Measurements from ENCODE around the gene SLC6A13. TPM values are rescaled to one million over a fixed set of nuclear protein-coding genes. Genes with fewer than 3 reads are reported as not detected.

The SLC6A13 gene
- total RNA-seq, 1 experiment from 2014 or later: 3.5 TPM

GRCh38 chr12:232731-233614 lies 29.7 kb downstream of the SLC6A13 start:
- Mint-ChIP-seq H3K27ac (ENCODE audit: unreplicated experiment) (no peak overlapping the region), H3K9me3 (ENCODE audit: low read depth, unreplicated experiment) (peaks cover 7% of the 10 kb centered on the region), H3K4me1 (ENCODE audit: low read depth, unreplicated experiment) (no peaks in the 10 kb centered on the region), H3K27me3 (ENCODE audit: unreplicated experiment) (peaks cover 27% of the 10 kb centered on the region), H3K4me3 (ENCODE audit: low read depth, unreplicated experiment) (no peak overlapping the region), H3K36me3 (ENCODE audit: insufficient read depth, unreplicated experiment) (no peaks in the 10 kb centered on the region)
- intact Hi-C loops (cut with micrococcal nuclease; ENCODE audit: unreplicated experiment): no loop called here
- CTCF ChIA-PET: no interaction called here
- DNase-seq: no peak
- no TSS peak for BruUV-seq (replicated peaks)
- no peak for TF ChIP-seq CTCF (IDR thresholded peaks at IDR 0.05; ENCODE audit: unreplicated experiment)

- no TSS peak for BruUV-seq (replicated peaks)
Observed at GRCh38 chr12:230925-231671, 31.5 kb downstream of the SLC6A13 start.

GRCh38 chr12:229441-230191 lies 33.0 kb downstream of the SLC6A13 start:
- Mint-ChIP-seq H3K4me3 (ENCODE audit: low read depth, unreplicated experiment) (no peak overlapping the region), H3K27ac (ENCODE audit: unreplicated experiment) (no peak overlapping the region), H3K9me3 (ENCODE audit: low read depth, unreplicated experiment) (no peaks in the 10 kb centered on the region), H3K36me3 (ENCODE audit: insufficient read depth, unreplicated experiment) (no peaks in the 10 kb centered on the region), H3K4me1 (ENCODE audit: low read depth, unreplicated experiment) (no peaks in the 10 kb centered on the region), H3K27me3 (ENCODE audit: unreplicated experiment) (peaks cover 47% of the 10 kb centered on the region)
- CTCF ChIA-PET: interaction anchor here (1.2 kb wide), 1 partner anchor 19 kb away, joined by 3 read pairs; no protein-coding TSS in a partner anchor
- intact Hi-C loops (cut with micrococcal nuclease; ENCODE audit: unreplicated experiment): no loop called here
- DNase-seq: no peak
- no peak for TF ChIP-seq CTCF (IDR thresholded peaks at IDR 0.05; ENCODE audit: unreplicated experiment)
- BruUV-seq (replicated peaks): no TSS peak

More at GRCh38 chr12:230925-231671, 31.5 kb downstream of the SLC6A13 start:
- intact Hi-C loops (cut with micrococcal nuclease; ENCODE audit: unreplicated experiment): no loop called here
- no peak for TF ChIP-seq CTCF (IDR thresholded peaks at IDR 0.05; ENCODE audit: unreplicated experiment)
- no peak overlapping the region for H3K27ac Mint-ChIP-seq (ENCODE audit: unreplicated experiment)
- H3K27me3 Mint-ChIP-seq (ENCODE audit: unreplicated experiment): peaks cover 46% of the 10 kb centered on the region
- no peak overlapping the region for H3K4me3 Mint-ChIP-seq (ENCODE audit: low read depth, unreplicated experiment)
- DNase-seq: no peak
- no peaks in the 10 kb centered on the region for H3K4me1 Mint-ChIP-seq (ENCODE audit: low read depth, unreplicated experiment)
- CTCF ChIA-PET: interaction anchor here (1.2 kb wide), 1 partner anchor 21 kb away, joined by 3 read pairs; no protein-coding TSS in a partner anchor
- peaks cover 3% of the 10 kb centered on the region for H3K9me3 Mint-ChIP-seq (ENCODE audit: low read depth, unreplicated experiment)
- no peaks in the 10 kb centered on the region for H3K36me3 Mint-ChIP-seq (ENCODE audit: insufficient read depth, unreplicated experiment)

GRCh38 chr12:228846-229200 lies 33.8 kb downstream of the SLC6A13 start:
- no peak overlapping the region for H3K27ac Mint-ChIP-seq (ENCODE audit: unreplicated experiment)

More at GRCh38 chr12:228846-229200, 33.8 kb downstream of the SLC6A13 start:
- Mint-ChIP-seq H3K9me3 (ENCODE audit: low read depth, unreplicated experiment) (no peaks in the 10 kb centered on the region), H3K36me3 (ENCODE audit: insufficient read depth, unreplicated experiment) (no peaks in the 10 kb centered on the region), H3K27me3 (ENCODE audit: unreplicated experiment) (peaks cover 47% of the 10 kb centered on the region), H3K4me1 (ENCODE audit: low read depth, unreplicated experiment) (no peaks in the 10 kb centered on the region), H3K4me3 (ENCODE audit: low read depth, unreplicated experiment) (no peak overlapping the region)
- CTCF ChIA-PET: no interaction called here
- no TSS peak for BruUV-seq (replicated peaks)
- TF ChIP-seq CTCF (IDR thresholded peaks at IDR 0.05; ENCODE audit: unreplicated experiment): no peak
- intact Hi-C loops (cut with micrococcal nuclease; ENCODE audit: unreplicated experiment): no loop called here
- no peak for DNase-seq

All from Calu3 (cell line).